ENCODE results near the gene FCER2.
"Not testable (repeated sequence)": the region's sequence is repeated elsewhere in the genome, so short reads cannot be mapped to it uniquely, and the experiment has no call there.

DNA sequence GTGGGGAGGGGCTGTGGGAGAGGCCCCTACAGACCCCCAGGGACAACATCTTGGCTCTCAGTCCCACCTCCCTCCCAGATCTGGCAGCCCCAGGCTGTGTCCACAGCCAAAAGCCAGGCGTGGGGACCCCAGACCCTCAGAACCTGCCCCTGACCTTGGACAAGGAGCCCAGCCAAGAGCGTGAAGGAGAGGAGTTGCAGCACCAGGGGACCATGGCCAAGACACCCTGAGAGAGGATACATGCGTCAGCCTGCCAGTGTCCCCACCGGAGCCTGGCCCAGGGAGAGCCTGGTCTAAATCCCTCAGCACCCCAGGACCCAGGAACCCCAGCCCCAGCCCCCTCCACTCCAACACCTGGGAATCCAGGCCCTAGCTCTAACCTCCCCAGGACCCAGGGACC lies 44.4 kb upstream of the FCER2 start:
- TF ChIP-seq EP300 (IDR thresholded peaks at IDR 0.05) = not testable (repeated sequence)
- TF ChIP-seq, protein P1, sequence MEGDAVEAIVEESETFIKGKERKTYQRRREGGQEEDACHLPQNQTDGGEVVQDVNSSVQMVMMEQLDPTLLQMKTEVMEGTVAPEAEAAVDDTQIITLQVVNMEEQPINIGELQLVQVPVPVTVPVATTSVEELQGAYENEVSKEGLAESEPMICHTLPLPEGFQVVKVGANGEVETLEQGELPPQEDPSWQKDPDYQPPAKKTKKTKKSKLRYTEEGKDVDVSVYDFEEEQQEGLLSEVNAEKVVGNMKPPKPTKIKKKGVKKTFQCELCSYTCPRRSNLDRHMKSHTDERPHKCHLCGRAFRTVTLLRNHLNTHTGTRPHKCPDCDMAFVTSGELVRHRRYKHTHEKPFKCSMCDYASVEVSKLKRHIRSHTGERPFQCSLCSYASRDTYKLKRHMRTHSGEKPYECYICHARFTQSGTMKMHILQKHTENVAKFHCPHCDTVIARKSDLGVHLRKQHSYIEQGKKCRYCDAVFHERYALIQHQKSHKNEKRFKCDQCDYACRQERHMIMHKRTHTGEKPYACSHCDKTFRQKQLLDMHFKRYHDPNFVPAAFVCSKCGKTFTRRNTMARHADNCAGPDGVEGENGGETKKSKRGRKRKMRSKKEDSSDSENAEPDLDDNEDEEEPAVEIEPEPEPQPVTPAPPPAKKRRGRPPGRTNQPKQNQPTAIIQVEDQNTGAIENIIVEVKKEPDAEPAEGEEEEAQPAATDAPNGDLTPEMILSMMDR (IDR thresholded peaks at IDR 0.05) = not testable (repeated sequence)
